GM23338 (cell line): ENCODE results near the gene MPP7.

Experiments used
- EZH2 ChIP-seq: fragments of 200-600 bp; sonication (generic); IDR thresholded peaks from one replicate; pipeline ENCODE4 v1.8.0; 2017; ENCODE audit warnings: antibody characterized with exemption, mild to moderate bottlenecking, low read depth; ENCODE audit not compliant: unreplicated experiment
- EZH2phosphoT487 ChIP-seq: fragments of 200-600 bp; sonication (generic); IDR thresholded peaks from one replicate; pipeline ENCODE4 v1.8.1; 2018; ENCODE audit warnings: antibody characterized with exemption; ENCODE audit not compliant: unreplicated experiment
- STAT1 ChIP-seq: IDR thresholded peaks from one replicate; pipeline ENCODE4 v1.6.1; 2016; ENCODE audit warnings: antibody characterized with exemption; ENCODE audit not compliant: unreplicated experiment
- ZNF331 ChIP-seq: fragments of 250-450 bp; sonication (Bioruptor Pico); IDR thresholded peaks from 2 replicates; pipeline ENCODE4 v1.5.0; 2020; ENCODE audit warnings: low read depth, mild to moderate bottlenecking, moderate library complexity
- TF ChIP-seq, protein P1 (sequence below), 2 experiments: fragments of 200-600 bp in 1 of 2; sonication (generic) in 1 of 2; conservative IDR thresholded peaks; 2 replicates each; pipeline versions ENCODE4 v1.5.1 to v1.6.1; 2016 to 2017; ENCODE audit warnings: antibody characterized with exemption in 2 of 2, low read depth in 2 of 2, mild to moderate bottlenecking in 2 of 2, moderate library complexity in 1 of 2
- TF ChIP-seq, protein P2 (sequence below): IDR thresholded peaks from 2 replicates; pipeline ENCODE4 v1.6.1; 2016; ENCODE audit warnings: antibody characterized with exemption

GRCh38 chr10:28294809-28295208 is 8.1 kb downstream of the MPP7 start:
- TF ChIP-seq EZH2: no peak
- TF ChIP-seq, protein P1, sequence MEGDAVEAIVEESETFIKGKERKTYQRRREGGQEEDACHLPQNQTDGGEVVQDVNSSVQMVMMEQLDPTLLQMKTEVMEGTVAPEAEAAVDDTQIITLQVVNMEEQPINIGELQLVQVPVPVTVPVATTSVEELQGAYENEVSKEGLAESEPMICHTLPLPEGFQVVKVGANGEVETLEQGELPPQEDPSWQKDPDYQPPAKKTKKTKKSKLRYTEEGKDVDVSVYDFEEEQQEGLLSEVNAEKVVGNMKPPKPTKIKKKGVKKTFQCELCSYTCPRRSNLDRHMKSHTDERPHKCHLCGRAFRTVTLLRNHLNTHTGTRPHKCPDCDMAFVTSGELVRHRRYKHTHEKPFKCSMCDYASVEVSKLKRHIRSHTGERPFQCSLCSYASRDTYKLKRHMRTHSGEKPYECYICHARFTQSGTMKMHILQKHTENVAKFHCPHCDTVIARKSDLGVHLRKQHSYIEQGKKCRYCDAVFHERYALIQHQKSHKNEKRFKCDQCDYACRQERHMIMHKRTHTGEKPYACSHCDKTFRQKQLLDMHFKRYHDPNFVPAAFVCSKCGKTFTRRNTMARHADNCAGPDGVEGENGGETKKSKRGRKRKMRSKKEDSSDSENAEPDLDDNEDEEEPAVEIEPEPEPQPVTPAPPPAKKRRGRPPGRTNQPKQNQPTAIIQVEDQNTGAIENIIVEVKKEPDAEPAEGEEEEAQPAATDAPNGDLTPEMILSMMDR (conservative IDR thresholded peaks at IDR 0.05; ENCODE audit: low read depth in 2 of 2): no peak
- TF ChIP-seq, protein P2, sequence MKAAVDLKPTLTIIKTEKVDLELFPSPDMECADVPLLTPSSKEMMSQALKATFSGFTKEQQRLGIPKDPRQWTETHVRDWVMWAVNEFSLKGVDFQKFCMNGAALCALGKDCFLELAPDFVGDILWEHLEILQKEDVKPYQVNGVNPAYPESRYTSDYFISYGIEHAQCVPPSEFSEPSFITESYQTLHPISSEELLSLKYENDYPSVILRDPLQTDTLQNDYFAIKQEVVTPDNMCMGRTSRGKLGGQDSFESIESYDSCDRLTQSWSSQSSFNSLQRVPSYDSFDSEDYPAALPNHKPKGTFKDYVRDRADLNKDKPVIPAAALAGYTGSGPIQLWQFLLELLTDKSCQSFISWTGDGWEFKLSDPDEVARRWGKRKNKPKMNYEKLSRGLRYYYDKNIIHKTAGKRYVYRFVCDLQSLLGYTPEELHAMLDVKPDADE: no peak
- TF ChIP-seq STAT1: no peak
- TF ChIP-seq ZNF331: no peak
- no peak for TF ChIP-seq EZH2phosphoT487
